IMR-90 (cell line): ENCODE data around the gene GLCCI1. TPM values are rescaled to one million over a fixed set of nuclear protein-coding genes. Genes with fewer than 3 reads are reported as not detected.

ENCODE experiments used
- ATAC-seq: fragments of 200-7000 bp; cut with Tn5 transposase; 2 replicates; pipeline ENCODE4 v1.9.1; 2020; ENCODE audit warnings: low read depth, mild to moderate bottlenecking, moderate library complexity
- BruUV-seq: library from RNA; stranded (reverse); fragments of 400-500 nt; replicated peaks from 2 replicates; lab custom pipeline; 2021; lab: Mats Ljungman, UMichigan
- CTCF ChIA-PET: fragments of 300-600 bp; formaldehyde crosslinking; extraction: SDS; loops from one replicate; lab custom pipeline; 2021; ENCODE audit warnings: antibody characterized with exemption; lab: Yijun Ruan, JAX
- POLR2A ChIA-PET: fragments of 300-600 bp; sonication (Branson Sonifier 250); formaldehyde crosslinking; loops from one replicate; lab custom pipeline; 2022; ENCODE audit warnings: antibody characterized with exemption; ENCODE audit not compliant: unreplicated experiment; lab: Charles Lee
- DNase-seq: peaks from one replicate; pipeline ENCODE4 v3.0.0; 2013
- H2AFZ ChIP-seq: replicated peaks from 2 replicates; pipeline ENCODE3; 2013; ENCODE audit warnings: low read length, mild to moderate bottlenecking; ENCODE audit not compliant: poor library complexity
- H2AK5ac ChIP-seq: 2 replicates; pipeline ENCODE4 v1.6.1; 2013; ENCODE audit warnings: low read depth, low read length, inconsistent platforms
- H2AK9ac ChIP-seq: replicated peaks from 2 replicates; pipeline ENCODE3; 2013; ENCODE audit warnings: mild to moderate bottlenecking, low read depth, low read length, moderate library complexity; ENCODE audit not compliant: poor library complexity
- H2BK120ac ChIP-seq: 2 replicates; pipeline ENCODE4 v1.6.1; 2013; ENCODE audit warnings: low read depth, low read length, inconsistent platforms
- H2BK15ac ChIP-seq: 3 replicates; pipeline ENCODE4 v1.6.1; 2013; ENCODE audit warnings: low read depth, low read length, inconsistent platforms
- H2BK20ac ChIP-seq: 2 replicates; pipeline ENCODE4 v1.6.1; 2013; ENCODE audit warnings: low read depth, mild to moderate bottlenecking, inconsistent platforms, low read length, moderate library complexity
- H2BK5ac ChIP-seq: 2 replicates; pipeline ENCODE4 v1.6.1; 2013; ENCODE audit warnings: mild to moderate bottlenecking, low read depth, low read length, inconsistent platforms; ENCODE audit not compliant: poor library complexity, severe bottlenecking
- H3K14ac ChIP-seq: replicated peaks from 2 replicates; pipeline ENCODE4 v1.6.1; 2013; ENCODE audit warnings: low read depth, low read length, inconsistent platforms
- H3K18ac ChIP-seq: 2 replicates; pipeline ENCODE4 v1.6.1; 2013; ENCODE audit warnings: low read depth, low read length, control low read depth
- H3K23ac ChIP-seq: 2 replicates; pipeline ENCODE4 v1.6.1; 2013; ENCODE audit warnings: low read depth, low read length, inconsistent platforms
- H3K27ac ChIP-seq: 2 replicates; pipeline ENCODE4 v1.5.1; 2013; ENCODE audit warnings: mild to moderate bottlenecking, control low read depth, low read length; ENCODE audit not compliant: insufficient read depth
- H3K27me3 ChIP-seq: 2 replicates; pipeline ENCODE4 v1.6.1; 2013; ENCODE audit warnings: low read length; ENCODE audit not compliant: control insufficient read depth, insufficient read depth
- H3K36me3 ChIP-seq: 2 replicates; pipeline ENCODE4 v1.6.1; 2013; ENCODE audit warnings: low read length, mixed read lengths; ENCODE audit not compliant: control insufficient read depth, insufficient read depth
- H3K4ac ChIP-seq: 2 replicates; pipeline ENCODE4 v1.6.1; 2013; ENCODE audit warnings: low read depth, low read length, inconsistent platforms
- H3K4me1 ChIP-seq: 2 replicates; pipeline ENCODE4 v1.6.1; 2013; ENCODE audit warnings: low read length, mixed read lengths; ENCODE audit not compliant: control insufficient read depth, insufficient read depth
- H3K4me2 ChIP-seq: 2 replicates; pipeline ENCODE4 v1.6.1; 2013; ENCODE audit warnings: low read depth, mild to moderate bottlenecking, control low read depth, low read length, moderate library complexity
- H3K4me3 ChIP-seq: 2 replicates; pipeline ENCODE4 v1.5.1; 2013; ENCODE audit warnings: low read depth, mild to moderate bottlenecking, control low read depth, low read length, moderate library complexity; ENCODE audit not compliant: insufficient read depth
- H3K56ac ChIP-seq: 2 replicates; pipeline ENCODE4 v1.6.1; 2013; ENCODE audit warnings: low read length, inconsistent platforms; ENCODE audit not compliant: insufficient read depth; ENCODE audit errors: extremely low read depth
- H3K79me1 ChIP-seq, 2 experiments: 2 replicates each; pipeline ENCODE4 v1.6.1; 2013; ENCODE audit warnings: low read length in 2 of 2, inconsistent platforms in 1 of 2, low read depth in 1 of 2
- H3K9ac ChIP-seq: 2 replicates; pipeline ENCODE4 v1.6.1; 2013; ENCODE audit warnings: low read depth, low read length, control low read depth
- H3K9me1 ChIP-seq: 2 replicates; pipeline ENCODE4 v1.6.1; 2013; ENCODE audit warnings: low read length, inconsistent platforms; ENCODE audit not compliant: insufficient read depth
- H3K9me3 ChIP-seq: 2 replicates; pipeline ENCODE4 v1.6.1; 2013; ENCODE audit warnings: low read length; ENCODE audit not compliant: control insufficient read depth, insufficient read depth
- H4K20me1 ChIP-seq: 2 replicates; pipeline ENCODE4 v1.6.1; 2013; ENCODE audit warnings: low read length, inconsistent platforms; ENCODE audit not compliant: insufficient read depth
- H4K5ac ChIP-seq: 2 replicates; pipeline ENCODE4 v1.6.1; 2013; ENCODE audit warnings: mild to moderate bottlenecking, low read depth, low read length, control low read depth
- H4K8ac ChIP-seq, 2 experiments: 2 replicates each; pipeline ENCODE4 v1.6.1; 2013; ENCODE audit warnings: low read depth in 2 of 2, low read length in 2 of 2, control low read depth in 1 of 2, inconsistent platforms in 1 of 2
- H4K91ac ChIP-seq: 2 replicates; pipeline ENCODE4 v1.6.1; 2013; ENCODE audit warnings: low read depth, low read length, inconsistent platforms; ENCODE audit not compliant: insufficient read depth
- BHLHE40 ChIP-seq: fragments of 150-350 bp; IDR thresholded peaks from 2 replicates; pipeline ENCODE4 v1.6.1; 2016; ENCODE audit warnings: mild to moderate bottlenecking, low read depth, low read length
- CEBPB ChIP-seq: IDR thresholded peaks from 2 replicates; pipeline ENCODE4 v1.6.1; 2012; ENCODE audit warnings: low read depth, low read length, improper control_type of control experiment
- CHD1 ChIP-seq: IDR thresholded peaks from 2 replicates; pipeline ENCODE4 v1.6.1; 2012; ENCODE audit warnings: low read depth, low read length, improper control_type of control experiment
- FOS ChIP-seq: fragments of 150-350 bp; IDR thresholded peaks from 2 replicates; pipeline ENCODE4 v1.6.1; 2016; ENCODE audit warnings: low read depth, low read length
- MAFK ChIP-seq: IDR thresholded peaks from 2 replicates; pipeline ENCODE4 v1.6.1; 2012; ENCODE audit warnings: low read depth, low read length, improper control_type of control experiment
- MAZ ChIP-seq: IDR thresholded peaks from 2 replicates; pipeline ENCODE4 v1.6.1; 2012; ENCODE audit warnings: low read depth, mild to moderate bottlenecking, low read length, improper control_type of control experiment, moderate library complexity, borderline replicate concordance
- MXI1 ChIP-seq: IDR thresholded peaks from 2 replicates; pipeline ENCODE4 v1.6.1; 2012; ENCODE audit warnings: low read depth, mild to moderate bottlenecking, low read length, moderate library complexity, borderline replicate concordance
- NFE2L2 ChIP-seq: fragments of 150-350 bp; IDR thresholded peaks from 2 replicates; pipeline ENCODE4 v1.6.1; 2016; ENCODE audit warnings: low read depth, mild to moderate bottlenecking, low read length
- POLR2A ChIP-seq: IDR thresholded peaks from 2 replicates; pipeline ENCODE4 v1.6.1; 2012; ENCODE audit warnings: mild to moderate bottlenecking, low read depth, low read length
- RAD21 ChIP-seq: IDR thresholded peaks from 2 replicates; pipeline ENCODE4 v1.6.1; 2012; ENCODE audit warnings: low read length, improper control_type of control experiment
- RCOR1 ChIP-seq: IDR thresholded peaks from 2 replicates; pipeline ENCODE4 v1.6.1; 2012; ENCODE audit warnings: mild to moderate bottlenecking, low read length, improper control_type of control experiment; ENCODE audit not compliant: insufficient replicate concordance
- SMC3 ChIP-seq: fragments of 150-350 bp; IDR thresholded peaks from 2 replicates; pipeline ENCODE4 v1.6.1; 2016; ENCODE audit warnings: low read depth, mild to moderate bottlenecking, antibody characterized with exemption, low read length, moderate library complexity
- WGBS, 2 experiments: methylation state at CpG; one replicate each; pipeline versions ENCODE4 v1.1.5 to v1.1.7; 2013; ENCODE audit warnings: missing lambda C conversion rate in 2 of 2; ENCODE audit not compliant: insufficient read length in 1 of 2; ENCODE audit errors: extremely low coverage in 2 of 2; 5-methylcytosine and 5-hydroxymethylcytosine counted together
- dilution Hi-C: fragments of 300-500 bp; cut with HindIII; formaldehyde crosslinking; loops from one replicate; pipeline ENCODE4 v1.14.3; 2018; ENCODE audit warnings: low sequenced_read_pairs; ENCODE audit not compliant: unreplicated experiment
- in situ Hi-C: fragments of 300-500 bp; cut with MboI; formaldehyde crosslinking; loops from 3 replicates; pipeline ENCODE4 v1.14.3; 2019; ENCODE audit warnings: low sequenced_read_pairs, inconsistent platforms, mixed read lengths
- intact Hi-C: fragments of 100-400 bp; cut with micrococcal nuclease; formaldehyde crosslinking; loops from 2 replicates; pipeline ENCODE4 v1.10.0; 2022
- polyA plus RNA-seq, 3 experiments: library from polyadenylated mRNA; depleted of rRNA; stranded (reverse); fragments of >200 nt; gene quantifications; 2 replicates each; pipeline ENCODE4 v1.2.3, GENCODE V29; 2012; ENCODE audit warnings: low replicate concordance in 1 of 3
- total RNA-seq: library from RNA; depleted of rRNA; stranded (reverse); fragments of >200 nt; gene quantifications from 2 replicates; pipeline ENCODE4 v1.2.3, GENCODE V29; 2012
- TF ChIP-seq, protein P1 (sequence below): fragments of 150-350 bp; IDR thresholded peaks from 2 replicates; pipeline ENCODE4 v1.6.1; 2017; ENCODE audit warnings: mild to moderate bottlenecking, antibody characterized with exemption, low read length, low read depth

GLCCI1 gene
- total and polyA plus RNA-seq, 2 of the 4 experiments (the other 2 are of a cell fraction), result 4.1 to 6.2 TPM

DNA sequence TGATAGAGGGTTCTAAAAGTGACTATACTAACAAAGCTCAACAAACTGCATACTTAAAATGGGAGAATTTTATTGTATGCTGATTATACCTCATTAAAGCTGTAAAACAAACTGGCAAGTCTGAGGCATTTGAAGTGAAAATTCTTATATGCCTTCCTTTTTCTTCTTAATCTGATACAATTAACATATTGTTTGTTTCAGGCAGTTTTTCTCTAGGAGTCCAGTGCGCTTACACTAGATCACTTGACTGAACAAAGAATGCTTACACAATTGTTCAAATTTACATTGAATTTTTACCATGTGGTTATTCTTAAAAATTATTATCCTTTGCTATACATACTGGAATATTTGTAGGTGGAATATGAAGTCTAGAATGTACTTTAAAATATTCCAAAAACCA is 89.0 kb downstream of the GLCCI1 start:
- Histone ChIP-seq H3K79me1 (0 out of 4 replicates have a peak, but pooled peaks cover 0 to under 1% of the 10 kb centered on the region in 2 experiments), H2BK5ac (no peak overlapping the region), H4K8ac (no peak overlapping the region), H2BK15ac (no peak overlapping the region), H2BK20ac (no peak overlapping the region), H3K4ac (no peak overlapping the region), H3K18ac (no peak overlapping the region), H2AK5ac (no peak overlapping the region), H2AK9ac (no peak overlapping the region), H4K5ac (no peak overlapping the region), H3K36me3 (0 out of 2 replicates have a peak, but pooled peaks cover 3% of the 10 kb centered on the region), H3K4me2 (no peak overlapping the region), H3K56ac (no peak overlapping the region), H3K27ac (no peak overlapping the region), H2AFZ (no peak overlapping the region), H3K23ac (no peak overlapping the region), H3K9me1 (0 out of 2 replicates have a peak, but pooled peaks cover under 1% of the 10 kb centered on the region), H3K4me3 (no peak overlapping the region), H3K9me3 (no peaks in the 10 kb centered on the region), H2BK120ac (no peak overlapping the region), H3K9ac (no peak overlapping the region), H4K91ac (no peak overlapping the region), H3K27me3 (no peaks in the 10 kb centered on the region), H3K14ac (no peak overlapping the region), H4K20me1 (no peaks in the 10 kb centered on the region), H3K4me1 (no peaks in the 10 kb centered on the region)
- in situ Hi-C loops (no loop called here), dilution Hi-C loops (no loop called here), intact Hi-C loops (no loop called here)
- BruUV-seq, result no TSS peak
- ChIA-PET POLR2A (no interaction called here), CTCF (no interaction called here)
- DNase-seq (no peak), ATAC-seq (no peak)
- no CpG with 5 or more reads among the region's 1 CpG for WGBS, 2 experiments
- no peak for TF ChIP-seq NFE2L2
- TF ChIP-seq, protein P1, sequence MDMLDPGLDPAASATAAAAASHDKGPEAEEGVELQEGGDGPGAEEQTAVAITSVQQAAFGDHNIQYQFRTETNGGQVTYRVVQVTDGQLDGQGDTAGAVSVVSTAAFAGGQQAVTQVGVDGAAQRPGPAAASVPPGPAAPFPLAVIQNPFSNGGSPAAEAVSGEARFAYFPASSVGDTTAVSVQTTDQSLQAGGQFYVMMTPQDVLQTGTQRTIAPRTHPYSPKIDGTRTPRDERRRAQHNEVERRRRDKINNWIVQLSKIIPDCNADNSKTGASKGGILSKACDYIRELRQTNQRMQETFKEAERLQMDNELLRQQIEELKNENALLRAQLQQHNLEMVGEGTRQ, result no peak
- no peak for TF ChIP-seq MAZ
- no peak for TF ChIP-seq MXI1
- no peak for TF ChIP-seq CEBPB
- no peak for TF ChIP-seq BHLHE40
- no peak for TF ChIP-seq RCOR1
- no peak for TF ChIP-seq RAD21
- TF ChIP-seq POLR2A, result no peak
- no peak for TF ChIP-seq CHD1
- no peak for TF ChIP-seq MAFK
- TF ChIP-seq SMC3, result no peak
- TF ChIP-seq FOS, result no peak
